Measurements from ENCODE around the gene RFX2. TPM values are rescaled to one million over a fixed set of nuclear protein-coding genes. Genes with fewer than 3 reads are reported as not detected.

The RFX2 gene
- total RNA-seq, 1 donor from 2014 or later = 8.3 TPM

DNA sequence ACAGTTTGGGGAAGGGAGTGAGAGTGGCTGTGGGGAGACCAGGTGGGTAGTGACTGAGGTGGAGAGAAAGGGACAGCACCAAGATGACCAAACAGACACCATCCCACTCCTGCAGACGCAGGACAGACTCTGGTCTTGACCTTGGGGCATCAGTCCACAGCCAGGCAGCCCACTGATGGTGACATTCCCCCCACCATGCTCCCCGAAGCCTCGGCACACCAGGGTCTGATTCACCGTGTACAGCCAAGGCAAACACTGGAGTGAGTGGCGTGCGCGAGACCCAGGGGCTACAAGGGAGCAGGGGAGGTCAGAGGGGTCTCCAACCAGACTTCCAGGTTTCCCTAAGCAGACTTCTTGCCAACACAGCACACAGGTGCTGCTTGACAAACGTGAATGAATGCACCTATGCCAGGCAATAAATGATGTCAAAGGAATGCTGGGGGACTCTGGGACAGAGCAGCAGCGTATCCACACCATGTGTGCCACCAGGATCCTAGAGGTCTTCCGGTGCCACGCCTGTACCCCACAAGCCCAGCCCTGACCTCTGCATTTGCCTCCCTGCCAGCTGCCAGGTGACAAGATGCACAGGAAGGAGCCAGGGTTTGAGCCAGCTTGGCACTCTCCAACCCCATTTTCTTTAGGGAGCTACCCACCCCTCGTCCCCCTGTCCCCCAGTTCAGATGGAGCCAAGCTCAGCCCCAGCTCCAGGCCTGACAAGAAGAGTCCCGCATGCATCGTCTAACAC is 150.9 kb downstream of the RFX2 start:
- DNase-seq (no peak), ATAC-seq (ENCODE audit: poor library complexity) (no peak)
- intact Hi-C loops (cut with DNase I) = no loop called here

DNA sequence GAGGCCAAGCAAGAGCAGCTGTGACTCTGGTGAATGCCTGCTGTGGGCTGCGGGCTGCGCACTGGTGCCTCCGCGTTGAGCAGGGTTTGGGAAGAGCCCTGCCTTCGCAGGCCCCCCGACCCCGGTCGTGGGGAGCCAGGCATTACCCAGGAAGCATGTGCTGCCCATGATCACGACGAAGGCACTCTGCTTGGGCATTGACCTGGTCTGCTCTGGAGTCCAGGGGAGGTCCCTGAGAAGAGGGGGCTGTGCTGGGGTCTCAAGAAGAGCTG is 151.5 kb downstream of the RFX2 start:
- intact Hi-C loops (cut with DNase I) = no loop called here

DNA sequence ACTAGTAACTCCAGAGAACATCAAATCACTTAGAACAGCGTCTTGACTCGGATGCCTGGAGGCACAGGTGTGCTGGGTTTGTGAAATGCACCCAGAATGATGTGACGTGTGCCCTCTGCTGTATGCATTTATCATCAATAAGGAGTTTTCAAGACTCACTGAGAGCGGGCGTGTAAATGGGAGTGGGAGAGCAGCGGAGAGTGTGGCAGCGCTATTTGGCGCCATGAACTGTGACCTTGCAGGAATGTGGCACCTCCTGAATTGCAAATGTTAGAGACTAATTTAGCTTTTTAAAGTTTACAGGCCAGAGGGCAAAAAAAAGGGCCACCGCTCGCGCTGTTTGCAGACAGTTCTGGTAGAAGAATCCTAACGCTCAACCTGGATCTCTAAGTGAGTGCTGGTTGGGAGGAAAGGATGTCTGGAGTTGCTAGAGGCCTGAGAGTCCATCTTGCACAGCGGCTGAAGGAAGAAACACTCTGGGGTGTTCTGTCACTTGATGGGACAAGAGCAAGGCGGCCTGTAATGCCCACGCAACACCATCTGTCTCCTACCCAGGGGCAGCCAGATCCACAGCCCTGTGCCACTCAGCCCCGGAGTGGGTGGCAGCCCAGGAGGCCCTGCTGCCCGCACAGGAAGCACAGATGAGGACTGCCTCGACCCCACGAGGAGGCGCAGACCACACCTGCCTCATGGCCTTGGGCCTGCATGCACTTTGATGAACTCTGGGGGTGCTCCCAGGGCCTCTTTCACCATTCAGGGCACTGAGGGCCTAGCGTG is 152.0 kb downstream of the RFX2 start:
- intact Hi-C loops (cut with DNase I) = no loop called here
- no peak for DNase-seq
- ATAC-seq (ENCODE audit: poor library complexity) = no peak

More for the DNA sequence above, 151.5 kb downstream of the RFX2 start:
- ATAC-seq (ENCODE audit: poor library complexity) (no peak), DNase-seq (no peak)

DNA sequence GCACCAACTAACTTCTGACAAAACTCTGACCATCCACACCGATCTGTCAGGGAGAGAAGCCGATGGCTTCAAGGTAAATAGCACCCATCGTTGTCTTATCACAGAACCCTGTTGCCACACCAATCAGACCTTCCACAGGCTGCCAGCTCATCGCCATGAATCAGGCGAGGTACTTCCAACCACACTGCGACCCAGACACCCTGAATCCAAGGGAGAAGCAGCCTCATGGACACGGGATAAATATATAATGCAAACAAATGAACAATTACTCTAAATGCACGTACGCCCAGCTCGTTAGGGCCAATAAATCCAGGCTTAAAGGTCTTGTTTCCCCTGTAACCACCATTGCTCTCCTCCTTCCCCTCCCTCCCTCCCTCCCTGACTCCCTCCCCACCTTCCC is 153.1 kb downstream of the RFX2 start:
- DNase-seq = no peak
- ATAC-seq (ENCODE audit: poor library complexity) = no peak
- intact Hi-C loops (cut with DNase I) = no loop called here

DNA sequence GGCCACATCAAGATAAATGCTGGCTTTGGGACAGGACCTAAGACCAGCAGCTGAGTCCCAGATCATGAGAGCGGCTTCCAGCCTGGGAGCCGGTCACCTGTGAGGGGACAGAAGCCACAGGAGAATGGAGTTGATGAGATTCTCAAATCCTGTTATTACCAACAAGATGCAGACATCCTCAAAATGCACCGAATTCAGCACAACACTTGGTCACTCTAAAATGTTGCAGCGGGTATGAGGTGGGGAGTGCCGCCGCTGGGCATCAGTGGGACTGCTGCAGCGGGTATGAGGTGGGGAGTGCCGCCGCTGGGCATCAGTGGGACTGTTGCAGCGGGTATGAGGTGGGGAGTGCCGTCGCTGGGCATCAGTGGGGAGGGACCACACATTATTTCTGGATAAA is 153.6 kb downstream of the RFX2 start:
- ATAC-seq (ENCODE audit: poor library complexity) (no peak), DNase-seq (no peak)
- intact Hi-C loops (cut with DNase I) = no loop called here

DNA sequence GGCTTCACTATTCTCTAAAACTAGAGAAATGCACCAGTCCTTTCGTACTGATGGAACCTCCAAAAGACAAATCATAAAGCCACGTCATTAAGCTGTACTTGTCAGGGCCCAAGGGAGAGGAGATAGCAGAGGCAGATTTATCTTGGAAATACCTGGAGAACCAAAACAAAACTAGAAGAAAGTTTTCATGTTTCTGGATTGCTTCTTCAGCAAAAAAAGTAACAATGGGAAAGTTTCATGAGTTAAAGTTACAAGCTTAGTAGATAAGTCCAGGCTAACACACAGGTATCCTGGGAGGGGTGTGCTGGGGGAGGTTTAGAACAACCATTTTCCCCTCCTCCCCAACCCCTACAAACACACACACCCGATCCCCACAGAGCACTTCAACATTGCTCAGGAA is 154.0 kb downstream of the RFX2 start:
- intact Hi-C loops (cut with DNase I) = no loop called here
- DNase-seq = no peak
- ATAC-seq (ENCODE audit: poor library complexity) = no peak

DNA sequence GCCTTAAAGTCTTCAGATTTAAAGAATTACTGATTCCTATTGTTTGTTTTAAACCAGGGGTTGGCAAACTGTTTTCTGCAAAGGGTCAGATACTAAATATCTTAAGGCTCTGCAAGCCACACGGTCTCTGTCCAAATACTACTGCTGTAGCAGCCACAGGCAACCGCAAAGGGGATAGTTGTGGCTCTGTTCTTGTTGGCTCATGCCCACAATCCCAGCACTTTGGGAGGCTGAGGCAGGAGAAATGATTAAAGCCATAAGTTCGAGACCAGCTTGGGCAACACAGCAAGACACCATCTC is 154.7 kb downstream of the RFX2 start:
- intact Hi-C loops (cut with DNase I) = no loop called here
- no peak for ATAC-seq (ENCODE audit: poor library complexity)
- no peak for DNase-seq

DNA sequence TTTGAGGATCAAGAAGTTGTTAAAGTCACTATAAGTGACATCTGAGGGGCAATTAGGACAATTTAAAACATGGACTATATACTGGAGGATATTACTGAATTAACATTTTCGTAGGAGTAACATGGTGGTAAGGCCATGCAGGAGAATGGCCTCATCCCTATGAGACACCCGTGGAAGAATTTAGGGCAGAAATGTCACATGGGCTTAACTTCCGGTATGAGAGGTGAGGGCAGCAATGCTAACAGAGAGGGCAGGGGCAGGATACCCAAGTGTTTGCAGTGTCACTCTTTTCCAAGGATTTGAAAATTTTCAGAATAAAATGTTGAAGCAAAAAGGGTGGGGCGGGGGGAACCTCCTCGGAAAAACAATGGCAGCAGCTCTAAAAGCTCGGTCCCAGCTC is 156.0 kb downstream of the RFX2 start:
- DNase-seq = no peak
- intact Hi-C loops (cut with DNase I) = no loop called here
- ATAC-seq (ENCODE audit: poor library complexity) = no peak

DNA sequence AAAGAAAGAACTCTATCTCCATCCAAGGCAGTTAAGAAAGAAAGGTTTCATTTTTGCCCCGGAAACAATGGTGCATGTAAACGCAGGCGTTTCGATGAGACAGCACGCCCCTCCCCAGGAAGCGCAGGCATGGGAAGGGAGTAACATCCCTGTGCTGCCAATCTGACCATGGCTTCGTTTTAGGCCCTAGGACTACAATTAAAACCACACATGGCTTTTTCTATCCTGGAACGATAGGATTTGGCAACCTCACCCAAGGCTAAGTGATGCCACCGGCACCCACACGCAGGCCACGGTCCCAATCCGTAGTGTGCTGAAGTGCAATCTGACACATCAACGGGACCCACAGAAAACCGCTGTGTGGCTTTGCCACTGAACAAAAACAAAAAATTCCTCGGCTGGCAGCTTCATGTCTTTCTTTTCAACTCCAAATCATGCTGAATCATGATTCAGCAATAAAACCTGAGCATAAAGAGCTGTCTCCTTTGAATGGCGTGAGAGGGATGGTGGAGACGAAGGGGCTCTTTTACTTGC is 156.6 kb downstream of the RFX2 start:
- intact Hi-C loops (cut with DNase I) = no loop called here
- no peak for DNase-seq
- ATAC-seq (ENCODE audit: poor library complexity) = no peak

DNA sequence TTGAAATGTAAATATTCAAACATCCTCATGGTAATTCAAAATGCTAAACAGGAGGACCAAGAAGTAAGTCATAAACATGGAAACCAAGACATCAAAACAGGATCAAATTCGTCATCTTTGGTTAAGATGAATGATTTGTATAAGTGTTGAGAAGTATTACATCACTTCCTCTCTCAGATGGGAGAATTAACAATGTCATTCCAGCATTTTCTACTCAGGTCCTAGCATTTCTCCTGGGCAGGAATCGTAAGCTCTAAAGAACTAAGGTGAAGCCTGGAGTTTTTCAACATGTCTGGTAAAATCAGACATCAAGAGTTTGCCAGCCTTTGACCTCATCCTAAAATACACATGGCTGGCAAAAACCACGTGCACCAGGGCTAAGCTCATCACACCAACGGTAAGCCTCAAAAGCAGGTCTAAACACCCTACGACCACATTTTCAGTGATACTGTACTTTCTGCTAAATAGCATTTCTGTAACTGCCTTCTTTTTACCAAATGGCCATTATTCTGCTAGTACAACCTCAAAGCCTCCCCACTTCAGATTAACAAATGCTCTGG is 157.2 kb downstream of the RFX2 start:
- ATAC-seq (ENCODE audit: poor library complexity) (no peak), DNase-seq (no peak)
- intact Hi-C loops (cut with DNase I) = no loop called here

DNA sequence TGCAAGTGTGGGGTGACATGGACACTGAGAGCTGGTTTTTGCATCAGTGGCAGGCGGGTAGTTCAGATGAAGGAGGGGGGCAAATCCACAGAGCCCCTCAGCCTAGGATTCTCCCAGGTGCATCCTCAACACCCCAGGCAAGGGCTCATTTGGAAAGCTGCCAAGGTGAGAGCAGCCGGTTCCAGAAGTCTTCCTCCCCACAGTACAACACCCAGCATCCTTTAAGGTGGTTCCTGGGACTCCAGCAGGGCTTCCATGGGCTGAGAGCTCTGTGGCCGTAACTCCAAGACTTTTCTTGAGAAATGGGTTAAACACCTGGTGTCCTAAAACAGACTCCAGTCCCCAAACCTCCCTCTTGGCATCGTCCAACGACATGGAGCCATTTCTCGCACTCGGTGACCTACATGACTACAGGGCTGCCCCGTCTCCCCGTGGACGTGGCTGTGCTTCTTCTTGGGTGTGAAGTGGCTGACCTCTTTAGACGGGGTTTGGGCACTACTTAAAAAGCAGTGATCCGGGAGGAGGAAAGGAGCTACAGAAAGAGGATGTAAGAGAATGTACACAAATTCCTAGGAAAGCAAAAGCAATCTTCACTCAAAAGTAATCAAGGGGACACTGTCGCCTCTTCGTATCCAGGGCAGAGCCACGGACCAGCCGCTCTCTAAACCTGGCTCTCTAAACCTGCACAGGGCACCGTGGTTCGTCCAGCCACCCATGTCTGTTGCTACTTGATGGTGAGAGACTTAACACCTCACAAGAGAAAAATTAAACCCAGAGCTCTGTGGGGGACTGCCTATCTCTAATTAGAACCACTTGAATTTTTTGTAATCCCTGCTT is 157.9 kb downstream of the RFX2 start:
- ATAC-seq (ENCODE audit: poor library complexity) (no peak), DNase-seq (no peak)
- intact Hi-C loops (cut with DNase I) = no loop called here

DNA sequence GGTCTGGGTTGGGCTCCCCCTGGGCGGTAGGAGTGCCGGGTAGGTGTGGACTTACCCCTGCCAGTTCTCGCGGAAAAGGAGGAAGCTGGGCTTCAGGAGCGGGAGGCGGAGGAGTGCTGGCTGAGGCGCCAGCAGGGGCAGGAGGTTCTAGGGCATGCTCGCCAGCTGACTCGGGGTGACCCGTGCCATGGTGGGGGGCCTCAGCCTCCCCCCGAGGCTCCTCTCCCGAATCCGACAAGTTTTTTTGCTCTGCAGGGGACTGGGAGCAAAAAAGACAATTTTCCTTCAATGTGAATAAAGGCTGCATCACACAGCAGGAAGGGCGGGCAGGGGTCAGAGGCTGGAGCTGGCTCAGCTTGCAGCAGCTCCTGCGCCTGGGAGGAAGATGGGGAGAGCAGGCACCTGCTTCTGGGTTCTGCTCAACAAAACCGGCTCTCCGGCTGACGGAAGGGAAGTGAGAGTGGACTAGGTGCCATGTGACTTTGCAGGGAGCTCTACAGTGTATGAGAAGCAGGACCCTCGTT is 158.9 kb downstream of the RFX2 start:
- ATAC-seq (ENCODE audit: poor library complexity) = peak; percentile 10
- intact Hi-C loops (cut with DNase I) = no loop called here

DNA sequence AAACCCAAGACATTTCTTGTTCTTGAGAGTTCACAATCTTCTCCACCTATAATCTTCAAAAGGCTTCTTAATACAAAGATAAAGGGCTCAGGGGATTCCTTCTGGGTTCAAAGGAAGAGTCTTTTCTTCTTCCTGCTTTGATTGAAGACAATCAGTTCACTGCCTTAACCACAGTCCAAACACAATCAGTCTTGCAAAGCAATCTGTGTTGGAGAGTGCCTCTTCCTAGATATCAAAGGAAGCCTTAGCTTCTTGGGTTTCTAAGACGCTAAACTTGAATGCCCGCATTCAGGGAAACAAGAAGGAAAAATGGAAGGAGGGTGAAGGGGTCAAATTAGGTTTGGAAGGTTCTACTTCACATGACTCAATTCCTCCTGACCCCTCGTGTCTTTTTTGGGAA is 159.6 kb downstream of the RFX2 start:
- ATAC-seq (ENCODE audit: poor library complexity) = no peak
- DNase-seq = no peak
- intact Hi-C loops (cut with DNase I) = no loop called here

More for the DNA sequence above, 158.9 kb downstream of the RFX2 start:
- no peak for DNase-seq

DNA sequence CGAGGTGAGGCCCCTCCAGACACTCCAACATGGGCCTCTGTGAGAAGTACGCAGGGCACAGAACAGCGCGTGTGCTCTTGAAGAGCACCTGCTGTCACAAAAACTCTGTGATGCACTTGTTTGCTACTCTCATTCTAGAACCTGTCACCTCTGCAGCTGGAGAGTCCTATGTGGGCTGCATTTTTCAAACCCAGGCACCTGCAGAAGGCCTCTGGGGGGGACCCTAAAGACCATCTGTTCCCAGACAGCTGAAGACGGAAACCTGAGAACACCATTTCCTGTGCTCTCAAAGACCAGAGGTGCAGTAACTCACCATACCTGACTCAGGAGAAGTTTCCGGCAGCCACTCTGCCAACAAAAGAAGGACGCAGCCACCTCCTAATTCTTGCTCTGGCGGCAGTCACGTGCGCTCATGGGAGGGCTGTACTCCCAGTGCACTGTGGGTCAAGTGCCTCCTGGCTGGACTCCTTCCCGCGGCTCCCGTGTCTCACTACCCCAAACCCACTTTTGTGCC is 160.5 kb downstream of the RFX2 start:
- peak; percentile 49 for ATAC-seq (ENCODE audit: poor library complexity)
- intact Hi-C loops (cut with DNase I) = no loop called here
- DNase-seq = peak; percentile 69

DNA sequence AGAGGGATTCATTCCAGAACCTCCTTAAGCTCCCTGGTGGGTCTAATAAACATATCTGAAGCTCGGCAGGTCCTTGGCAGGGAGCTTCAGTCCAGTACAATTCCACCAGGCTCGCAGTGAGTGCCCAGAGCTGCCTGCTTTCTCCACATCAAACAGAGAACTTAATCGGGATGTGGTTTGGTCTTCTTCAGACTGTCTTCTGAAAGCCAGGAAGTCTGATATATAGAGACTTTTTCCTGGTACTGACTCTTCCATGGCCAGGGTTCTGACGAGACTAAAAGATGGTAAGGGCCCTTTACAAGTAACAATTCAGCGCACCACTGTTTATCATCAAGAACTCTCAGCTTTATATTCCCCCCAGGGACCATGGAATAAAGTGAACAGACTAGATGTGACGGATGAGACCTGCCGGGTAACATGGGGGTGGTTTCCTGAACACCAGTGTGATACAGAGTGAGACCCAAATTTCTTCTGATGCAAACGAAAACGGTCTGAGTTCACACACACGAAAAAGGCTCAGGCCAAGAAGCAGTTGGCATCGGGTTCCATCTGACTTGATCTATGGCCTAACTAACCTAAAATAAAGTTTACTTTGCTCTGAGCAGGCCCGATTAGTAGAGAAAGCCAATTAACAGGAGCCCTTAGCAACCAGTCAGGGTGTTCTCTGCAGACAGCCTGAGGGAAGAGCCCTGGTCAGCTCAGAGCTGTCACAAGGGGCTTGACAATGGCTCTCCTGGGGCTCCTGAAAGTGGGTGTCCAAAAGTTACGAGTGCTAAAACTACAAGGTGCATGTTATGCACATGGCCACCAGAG is 161.3 kb downstream of the RFX2 start:
- DNase-seq = no peak
- intact Hi-C loops (cut with DNase I) = no loop called here
- peak; percentile 22 for ATAC-seq (ENCODE audit: poor library complexity)

DNA sequence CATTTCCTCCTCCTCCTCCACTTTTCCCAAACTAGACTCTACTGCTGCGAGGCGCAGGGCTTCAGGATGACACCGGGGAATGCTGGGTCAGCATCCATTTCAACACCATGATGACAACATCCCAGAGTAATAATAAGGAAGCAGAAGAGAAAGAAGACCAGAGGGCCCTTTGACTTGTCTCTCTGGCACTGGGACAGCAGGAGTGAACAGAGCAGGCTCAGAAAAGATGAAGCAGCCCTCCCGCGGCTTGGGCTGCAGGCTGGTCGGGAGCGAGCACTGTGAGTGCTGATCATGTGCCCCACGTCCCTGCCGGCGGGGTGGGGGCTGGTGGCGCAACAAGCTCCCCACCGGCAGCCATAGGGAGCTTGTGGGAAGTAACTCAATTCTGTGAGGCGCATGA is 162.9 kb downstream of the RFX2 start:
- DNase-seq (peak; percentile 85), ATAC-seq (ENCODE audit: poor library complexity) (peak; percentile 57)
- intact Hi-C loops (cut with DNase I) = no loop called here

DNA sequence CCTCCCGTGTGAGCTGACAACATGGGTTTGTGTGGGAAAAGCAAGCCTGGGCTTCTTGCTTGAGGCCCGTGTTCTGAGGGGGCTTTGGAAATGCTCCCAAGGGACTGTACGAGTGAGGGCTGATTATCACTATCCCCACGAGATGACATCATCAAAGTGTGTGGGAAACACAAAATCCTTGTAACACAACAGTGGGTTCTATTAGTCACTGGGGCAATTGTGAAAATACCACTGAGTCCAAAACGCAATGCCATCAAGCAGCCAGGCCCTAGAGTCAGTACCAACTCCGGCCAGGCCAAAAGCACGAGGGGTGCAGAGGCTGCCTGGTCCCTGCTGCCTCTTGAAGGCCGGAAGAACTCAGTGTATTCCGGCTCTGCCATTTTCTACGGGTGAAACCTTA is 166.7 kb downstream of the RFX2 start:
- ATAC-seq (ENCODE audit: poor library complexity) = no peak

More for the DNA sequence above, 166.7 kb downstream of the RFX2 start:
- no peak for DNase-seq
- intact Hi-C loops (cut with DNase I) = no loop called here

Data from Right ventricle myocardium superior (tissue), 1 donor.